HG03060 (cell line): ENCODE measurements around the gene ABCA1.
"Not testable (repeated sequence)": the region's sequence is repeated elsewhere in the genome, so short reads cannot be mapped to it uniquely, and the experiment has no call there.

Experiments
- ATAC-seq: cut with Tn5 transposase; IDR thresholded peaks from one replicate; pipeline ENCODE4 v1.9.1; 2021; ENCODE audit warnings: low read depth, moderate number of reproducible peaks; ENCODE audit not compliant: unreplicated experiment

Gene ABCA1

GRCh38 chr9:104873489-104873850 is 54.5 kb downstream of the ABCA1 start:
- no peak for ATAC-seq

GRCh38 chr9:104872656-104873488 is 55.1 kb downstream of the ABCA1 start:
- ATAC-seq, result no peak

GRCh38 chr9:104871961-104872527 is 55.9 kb downstream of the ABCA1 start:
- no peak for ATAC-seq

- ATAC-seq, result no peak
These were observed 58.1 kb downstream of the ABCA1 start for GRCh38 chr9:104869811-104870210.

- peak; percentile 66 for ATAC-seq
These were observed 59.1 kb downstream of the ABCA1 start for GRCh38 chr9:104868687-104869404.

GRCh38 chr9:104868303-104868686 is 59.7 kb downstream of the ABCA1 start:
- no peak for ATAC-seq

- no peak for ATAC-seq
These were observed 61.8 kb downstream of the ABCA1 start for GRCh38 chr9:104866191-104866590.

- ATAC-seq, result no peak
These were observed 63.3 kb downstream of the ABCA1 start for GRCh38 chr9:104864675-104865104.

GRCh38 chr9:104863180-104863883 is 64.6 kb downstream of the ABCA1 start:
- ATAC-seq, result peak; percentile 77

GRCh38 chr9:104861397-104861796 is 66.6 kb downstream of the ABCA1 start:
- no peak for ATAC-seq

- ATAC-seq, result no peak
These were observed 67.7 kb downstream of the ABCA1 start for GRCh38 chr9:104860263-104860662.

- no peak for ATAC-seq
These were observed 69.1 kb downstream of the ABCA1 start for GRCh38 chr9:104858846-104859245.

- no peak for ATAC-seq
These were observed 69.7 kb downstream of the ABCA1 start for GRCh38 chr9:104858271-104858670.

- no peak for ATAC-seq
These were observed 71.5 kb downstream of the ABCA1 start for GRCh38 chr9:104856413-104856941.

- no peak for ATAC-seq
These were observed 72.1 kb downstream of the ABCA1 start for GRCh38 chr9:104855807-104856206.

- not testable (repeated sequence) for ATAC-seq
These were observed 72.7 kb downstream of the ABCA1 start for GRCh38 chr9:104855258-104855657.

GRCh38 chr9:104854613-104855012 is 73.3 kb downstream of the ABCA1 start:
- ATAC-seq, result no peak

GRCh38 chr9:104853683-104854082 is 74.3 kb downstream of the ABCA1 start:
- no peak for ATAC-seq

GRCh38 chr9:104853159-104853558 is 74.8 kb downstream of the ABCA1 start:
- ATAC-seq, result no peak

GRCh38 chr9:104851546-104851920 is 76.4 kb downstream of the ABCA1 start:
- ATAC-seq, result no peak
